ENCODE results near the gene AGO4.
"Not testable (repeated sequence)": the region's sequence is repeated elsewhere in the genome, so short reads cannot be mapped to it uniquely, and the experiment has no call there.

AGO4 gene

GRCh38 chr1:35807614-35808449 lies at the start of gene AGO4:
AGO4 (plus strand) TSS chr1:35808016; CDS start chr1:35808417, 401 bp downstream.
- DNase-seq (ENCODE audit: low read depth) = peak; percentile 23

DNA sequence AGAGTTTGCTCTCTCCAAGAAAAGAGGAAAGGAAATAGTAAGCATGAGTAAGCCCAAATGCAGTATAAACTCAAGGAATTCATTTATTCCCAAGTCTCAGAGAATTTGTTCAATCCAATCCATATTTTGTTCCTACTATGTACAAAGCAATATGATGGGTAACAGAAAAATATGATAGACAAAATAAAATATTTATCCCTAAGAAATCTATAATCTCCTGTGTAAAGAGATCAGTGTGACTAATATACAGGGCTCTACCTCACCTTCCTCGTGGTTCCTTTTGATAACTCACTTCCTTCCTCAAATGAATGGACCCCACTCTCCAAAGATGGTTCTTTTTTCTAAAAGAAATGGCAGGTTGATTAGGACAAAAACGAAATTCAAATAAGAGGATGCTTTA lies 45.7 kb upstream of the AGO4 start:
- no peak for DNase-seq (ENCODE audit: low read depth)

- DNase-seq (ENCODE audit: low read depth) = no peak
Observed at GRCh38 chr1:35763201-35763600, 44.6 kb upstream of the AGO4 start.

DNA sequence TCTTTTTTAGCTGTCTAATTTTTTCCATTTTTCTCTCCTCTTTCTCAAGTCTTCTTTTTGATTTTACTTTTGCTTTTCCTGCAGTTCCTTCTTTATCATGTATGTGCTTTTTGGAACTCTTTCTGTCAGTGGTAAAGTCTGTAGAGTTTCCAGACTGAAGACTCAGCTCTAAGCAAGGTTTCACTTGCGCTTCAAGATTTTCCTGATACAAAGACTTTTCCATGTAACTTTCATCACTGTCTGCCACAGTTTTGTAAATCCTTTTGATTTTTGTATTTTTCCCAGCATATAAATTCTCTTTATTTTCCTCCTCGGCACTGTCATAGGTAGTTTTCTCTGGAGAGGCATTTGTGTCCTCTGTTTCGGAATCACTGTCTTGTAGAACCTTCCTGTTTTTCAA lies 43.5 kb upstream of the AGO4 start:
- no peak for DNase-seq (ENCODE audit: low read depth)

GRCh38 chr1:35768350-35769187 lies 39.2 kb upstream of the AGO4 start:
- DNase-seq (ENCODE audit: low read depth) = no peak

GRCh38 chr1:35769188-35769758 lies 38.5 kb upstream of the AGO4 start:
- peak; percentile 83 for DNase-seq (ENCODE audit: low read depth)

- no peak for DNase-seq (ENCODE audit: low read depth)
Observed at GRCh38 chr1:35773711-35774110, 34.1 kb upstream of the AGO4 start.

GRCh38 chr1:35776172-35776571 lies 31.6 kb upstream of the AGO4 start:
- not testable (repeated sequence) for DNase-seq (ENCODE audit: low read depth)

- no peak for DNase-seq (ENCODE audit: low read depth)
Observed at GRCh38 chr1:35777109-35777508, 30.7 kb upstream of the AGO4 start.

- DNase-seq (ENCODE audit: low read depth) = no peak
Observed at GRCh38 chr1:35783055-35783583, 24.7 kb upstream of the AGO4 start.

GRCh38 chr1:35784364-35784763 lies 23.5 kb upstream of the AGO4 start:
- DNase-seq (ENCODE audit: low read depth) = not testable (repeated sequence)

- no peak for DNase-seq (ENCODE audit: low read depth)
Observed at GRCh38 chr1:35788139-35788538, 19.7 kb upstream of the AGO4 start.

- DNase-seq (ENCODE audit: low read depth) = no peak
Observed at GRCh38 chr1:35790670-35791069, 17.1 kb upstream of the AGO4 start.

DNA sequence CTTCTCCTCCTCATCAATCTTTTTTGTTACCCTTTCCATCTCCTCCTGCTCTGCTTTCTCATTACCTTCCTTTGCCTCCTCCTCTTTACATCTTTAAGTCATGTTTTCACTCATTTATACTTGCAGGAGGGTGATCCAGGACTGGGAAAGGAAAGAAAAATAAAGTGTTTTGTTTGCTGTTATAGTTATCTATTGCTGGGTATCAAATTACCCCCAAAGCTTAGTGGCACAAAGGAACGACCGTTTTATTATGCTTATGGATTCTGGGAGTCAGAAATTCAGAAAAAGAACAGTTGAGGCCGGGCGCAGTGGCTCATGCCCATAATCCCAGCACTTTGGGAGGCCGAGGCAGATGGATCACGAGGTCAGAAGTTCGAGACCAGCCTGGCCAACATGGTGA lies 12.5 kb upstream of the AGO4 start:
- no peak for DNase-seq (ENCODE audit: low read depth)

- no peak for DNase-seq (ENCODE audit: low read depth)
Observed at GRCh38 chr1:35797380-35797779, 10.4 kb upstream of the AGO4 start.

DNA sequence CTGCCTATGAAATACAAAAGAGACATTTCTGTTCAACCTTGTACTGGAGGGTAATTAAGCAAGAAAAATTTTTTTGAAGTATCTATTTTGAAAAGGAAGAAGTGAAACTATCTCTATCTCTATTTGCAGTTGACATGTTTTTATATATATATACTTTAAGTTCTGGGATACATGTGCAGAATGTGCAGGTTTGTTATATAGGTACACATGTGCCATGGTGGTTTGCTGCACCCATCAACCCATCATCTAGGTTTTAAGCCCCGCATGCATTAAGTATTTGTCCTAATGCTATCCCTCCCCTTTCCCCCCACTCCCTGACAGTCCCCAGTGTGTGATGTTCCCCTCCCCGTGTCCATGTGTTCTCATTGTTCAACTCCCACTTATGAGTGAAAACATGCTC lies 9.8 kb upstream of the AGO4 start:
- DNase-seq (ENCODE audit: low read depth) = not testable (repeated sequence)

- not testable (repeated sequence) for DNase-seq (ENCODE audit: low read depth)
Observed at GRCh38 chr1:35800167-35800887, 7.5 kb upstream of the AGO4 start.

DNA sequence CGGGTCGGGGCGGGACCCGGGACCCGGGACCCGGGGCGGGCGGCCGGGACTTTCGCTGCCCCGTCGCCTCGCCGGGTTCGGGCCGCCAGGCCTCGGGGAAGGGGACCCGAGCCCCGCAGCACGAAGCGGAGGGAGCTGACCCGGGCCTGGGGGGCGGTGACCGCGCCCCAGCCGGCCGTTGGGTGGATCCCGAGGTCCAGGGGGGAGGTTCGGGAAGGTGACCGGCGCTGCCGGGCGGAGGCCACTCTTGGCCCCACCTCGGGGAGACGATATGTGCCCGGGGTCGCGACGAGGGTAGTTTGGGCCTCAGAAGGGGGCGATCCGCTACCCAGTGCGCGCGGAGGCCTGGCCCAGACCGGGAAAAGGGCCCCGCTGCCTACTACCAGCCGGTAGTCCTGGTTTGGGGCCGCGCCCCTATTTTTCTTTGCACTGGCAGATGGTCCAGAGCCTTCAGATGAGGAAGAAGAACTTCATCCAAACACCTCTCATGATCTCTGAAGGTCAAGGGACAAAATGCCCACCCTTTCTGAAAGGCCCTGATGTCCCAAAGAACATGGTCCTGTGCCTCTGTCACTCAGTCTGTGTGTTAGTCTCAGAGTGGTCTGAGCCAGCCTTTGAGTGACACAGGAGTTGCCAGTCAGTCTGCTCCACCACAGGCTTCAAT lies 766 bp downstream of the AGO4 start:
- no peak for DNase-seq (ENCODE audit: low read depth)

- no peak for DNase-seq (ENCODE audit: low read depth)
Observed at GRCh38 chr1:35809114-35810095, 1.6 kb downstream of the AGO4 start.

All from stimulated activated CD8-positive, alpha-beta memory T cell treated with anti-CD3 and anti-CD28 coated beads, Interleukin-4, amount 100 ng/mL, for 24 hours (primary cell).